H54 (cell line): ENCODE measurements around the gene BOD1L2.

ENCODE experiments used
- DNase-seq: peaks from one replicate; pipeline ENCODE4 v3.0.0; 2011; ENCODE audit warnings: low spot score, mixed read lengths; ENCODE audit not compliant: insufficient read length
- FAIRE-seq: peaks from 3 replicates; lab custom pipeline; 2011; peaks lifted over from hg19 to GRCh38; lab: Jason Lieb, UNC
- POLR2A ChIP-seq: IDR thresholded peaks from 2 replicates; pipeline ENCODE4 v1.6.1; 2011; ENCODE audit warnings: low read depth, mild to moderate bottlenecking, low read length

BOD1L2 gene

DNA sequence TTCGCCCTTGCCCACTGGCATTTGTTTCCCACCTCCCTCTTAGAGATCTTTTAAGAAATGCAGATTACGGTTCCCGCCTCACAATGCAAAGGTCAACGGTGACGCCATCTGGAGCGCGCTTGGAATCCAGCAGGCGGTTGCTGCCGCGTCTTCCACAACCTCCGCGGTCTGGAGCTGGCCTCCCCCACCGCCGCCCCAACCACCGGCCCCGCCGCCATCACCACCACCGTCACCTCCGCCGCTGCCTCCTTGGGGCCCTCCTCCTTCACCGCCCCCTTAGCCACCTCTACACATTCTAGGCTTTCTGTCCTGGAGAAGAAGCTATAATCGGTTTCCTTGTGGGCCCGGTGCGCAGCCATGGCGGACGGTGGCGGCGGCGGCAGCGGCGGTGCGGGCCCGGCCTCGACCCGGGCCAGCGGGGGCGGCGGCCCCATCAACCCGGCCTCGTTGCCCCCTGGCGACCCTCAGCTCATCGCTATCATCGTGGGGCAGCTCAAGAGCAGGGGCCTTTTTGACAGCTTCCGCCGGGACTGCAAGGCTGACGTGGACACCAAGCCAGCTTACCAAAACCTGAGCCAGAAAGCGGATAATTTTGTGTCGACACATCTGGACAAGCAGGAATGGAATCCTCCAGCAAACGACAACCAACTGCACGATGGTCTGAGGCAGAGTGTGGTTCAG lies at the start of gene BOD1L2:
TSS of gene BOD1L2 (plus strand) at position 132 of the 681 bp plus-strand sequence. CDS start at position 358, 226 bp downstream.
- no peak for TF ChIP-seq POLR2A
- FAIRE-seq (no peak), DNase-seq (no peak)

DNA sequence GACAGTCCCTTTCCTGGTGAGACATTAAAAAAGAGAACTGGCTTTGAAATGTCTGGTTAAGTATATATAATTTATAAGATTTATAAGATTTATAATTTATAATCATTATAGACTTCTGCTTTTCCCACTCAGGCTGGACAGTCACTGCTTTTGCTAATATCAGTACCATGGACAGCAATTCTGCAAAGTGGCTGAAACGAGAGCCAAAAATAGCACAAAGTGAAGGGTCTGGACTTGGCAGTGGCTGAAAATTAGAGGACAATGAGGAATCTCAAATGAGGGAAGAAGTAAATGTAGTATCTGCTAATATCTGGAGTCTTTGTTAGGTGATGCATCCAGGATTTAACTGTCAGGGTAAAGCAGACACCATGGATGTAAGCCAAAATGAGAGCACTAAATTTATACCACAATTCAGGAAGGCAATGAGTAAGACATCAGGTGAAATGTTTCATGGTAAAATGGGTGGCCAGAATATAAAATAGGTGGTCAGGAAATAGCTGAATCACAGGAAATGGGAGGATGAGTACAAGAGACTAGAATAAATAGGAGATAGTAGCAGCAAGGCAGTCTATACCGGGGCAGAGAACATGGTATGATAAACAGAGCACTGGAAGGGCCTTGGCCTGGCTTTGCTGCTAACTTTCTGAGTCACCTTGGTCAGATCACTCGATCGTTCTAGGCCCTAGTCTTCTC lies 39.6 kb upstream of the BOD1L2 start:
- no peak for TF ChIP-seq POLR2A
- no peak for DNase-seq
- FAIRE-seq = no peak

DNA sequence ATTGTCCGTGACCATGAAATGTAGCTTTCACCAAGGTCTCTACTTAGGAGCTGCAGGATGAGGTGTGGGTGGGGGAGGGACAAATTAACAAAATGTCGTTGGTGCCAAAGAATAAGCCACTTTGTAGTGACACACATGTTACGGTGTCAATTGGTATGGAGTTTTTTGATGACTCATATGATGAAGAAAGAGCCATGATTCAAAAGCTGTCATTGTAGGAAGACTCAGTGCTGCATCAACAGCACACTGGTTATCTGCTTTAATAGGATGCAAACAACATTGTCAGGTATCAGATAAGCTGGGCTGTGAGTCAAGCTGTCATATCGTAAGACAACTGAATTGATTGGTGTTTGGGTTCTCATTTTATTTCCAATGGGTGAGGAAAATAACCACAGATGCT lies 36.6 kb upstream of the BOD1L2 start:
- no peak for DNase-seq
- TF ChIP-seq POLR2A = no peak
- FAIRE-seq = no peak

DNA sequence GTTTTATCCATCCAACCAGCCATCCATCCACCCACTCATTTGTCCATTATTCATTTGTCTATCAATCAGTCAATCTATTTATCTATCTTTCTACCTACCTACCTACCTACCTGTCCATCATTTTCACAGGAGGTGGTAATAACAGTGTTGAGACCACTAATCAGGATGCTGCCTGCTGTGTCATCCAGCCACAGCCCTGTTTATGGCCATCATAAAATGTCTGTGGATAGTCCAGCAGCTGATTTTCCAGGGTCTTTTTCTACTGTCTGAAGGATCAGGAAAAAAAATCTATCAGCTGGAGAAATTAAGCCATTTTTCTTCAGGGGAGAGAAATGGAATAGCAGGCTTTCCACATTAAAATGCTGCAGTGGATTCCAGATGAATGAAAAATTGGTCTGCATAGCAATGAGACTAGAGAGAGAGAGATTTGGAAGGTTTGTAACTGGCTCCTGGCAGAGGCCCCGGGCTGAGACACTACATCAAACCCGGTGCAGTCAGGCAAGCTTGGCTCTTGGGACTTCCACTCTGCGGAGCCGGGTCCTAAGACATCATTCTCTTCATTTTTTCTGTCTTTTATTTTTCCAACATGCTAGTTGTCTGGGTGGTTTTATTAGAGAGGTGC lies 33.0 kb upstream of the BOD1L2 start:
- no peak for DNase-seq
- TF ChIP-seq POLR2A = no peak
- no peak for FAIRE-seq

DNA sequence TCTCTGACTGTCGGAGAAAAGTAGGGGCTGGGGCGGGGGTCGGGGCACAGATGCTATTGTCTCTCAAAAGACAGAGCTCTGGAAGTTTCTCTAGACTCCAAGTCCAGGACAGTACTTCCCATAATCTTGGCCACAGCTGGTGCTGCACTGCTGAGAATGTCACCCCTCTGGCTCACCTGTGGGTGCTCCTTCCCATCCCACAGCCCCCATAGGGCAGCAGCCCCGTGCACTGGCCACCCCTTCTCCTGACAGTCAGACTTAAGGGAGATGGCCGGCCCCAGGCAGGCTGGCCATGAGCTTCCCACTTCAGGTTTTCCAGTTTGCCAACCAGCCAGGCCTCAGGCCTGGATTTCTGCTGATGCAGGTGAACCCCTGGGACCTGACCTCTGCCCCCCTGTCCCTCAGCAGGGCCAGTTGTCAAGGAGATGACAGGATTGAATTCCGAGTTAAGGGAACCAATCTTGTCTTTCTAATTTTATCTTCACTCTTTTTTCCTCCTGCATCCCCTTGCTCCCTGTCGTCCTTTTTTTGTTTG lies 30.2 kb upstream of the BOD1L2 start:
- no peak for FAIRE-seq
- no peak for DNase-seq
- TF ChIP-seq POLR2A = no peak

DNA sequence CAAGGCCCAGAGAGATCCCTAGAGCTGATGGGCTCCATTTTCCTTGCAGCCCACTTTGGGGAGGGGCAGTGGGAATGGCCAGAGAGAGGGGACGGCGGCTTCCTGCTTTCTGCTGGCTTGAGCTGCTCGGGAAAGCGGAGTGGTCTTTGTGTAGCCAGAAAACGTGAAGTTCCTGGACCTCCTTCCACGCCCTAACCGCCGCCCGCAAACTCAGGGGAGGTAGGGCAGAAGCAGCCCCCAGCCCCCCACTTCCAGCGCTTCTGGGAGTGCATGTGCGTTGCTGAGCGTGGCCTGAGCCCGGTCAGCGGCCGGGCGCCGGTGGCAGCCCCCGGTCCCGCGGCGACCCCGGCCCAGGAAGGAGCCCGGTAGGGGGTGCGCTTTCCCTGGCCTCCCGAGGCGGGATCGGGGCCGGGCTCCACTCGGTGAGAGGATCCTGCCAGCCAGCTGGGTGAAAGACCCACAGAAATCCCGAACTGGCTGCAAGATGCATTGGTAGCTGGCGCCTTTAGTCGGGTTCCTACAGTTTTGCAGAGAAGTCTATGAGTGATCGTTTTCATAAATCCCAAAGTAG lies 25.3 kb upstream of the BOD1L2 start:
- FAIRE-seq (no peak), DNase-seq (no peak)
- no peak for TF ChIP-seq POLR2A

DNA sequence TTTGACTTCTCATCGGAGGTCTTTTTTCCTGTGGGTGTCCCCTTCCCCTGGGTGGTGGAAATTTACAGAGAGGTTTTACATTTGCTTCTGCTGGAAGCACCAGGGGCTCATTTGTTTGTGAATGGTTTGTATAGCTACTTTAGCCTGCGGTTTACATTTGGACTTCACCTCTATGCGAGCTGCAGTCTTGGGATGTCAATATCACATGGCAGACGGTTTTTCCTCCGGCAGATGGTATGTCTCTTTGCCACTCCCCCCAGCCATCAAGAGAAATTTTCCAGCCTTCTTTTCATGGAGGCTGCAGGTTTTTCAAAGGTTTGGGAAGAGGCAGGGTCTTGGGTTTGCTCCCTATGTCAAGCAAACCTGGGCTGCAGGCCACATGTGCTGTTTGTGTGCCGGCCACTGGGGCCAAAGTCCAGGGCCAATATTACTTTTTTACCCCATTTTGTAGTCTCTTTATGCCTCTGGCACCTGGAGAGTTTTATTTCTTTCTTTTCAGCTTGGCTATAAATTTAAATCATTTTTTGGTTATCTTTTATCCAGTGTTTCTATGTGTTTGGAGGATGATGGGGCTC lies 23.9 kb upstream of the BOD1L2 start:
- TF ChIP-seq POLR2A = no peak
- FAIRE-seq (no peak), DNase-seq (no peak)

DNA sequence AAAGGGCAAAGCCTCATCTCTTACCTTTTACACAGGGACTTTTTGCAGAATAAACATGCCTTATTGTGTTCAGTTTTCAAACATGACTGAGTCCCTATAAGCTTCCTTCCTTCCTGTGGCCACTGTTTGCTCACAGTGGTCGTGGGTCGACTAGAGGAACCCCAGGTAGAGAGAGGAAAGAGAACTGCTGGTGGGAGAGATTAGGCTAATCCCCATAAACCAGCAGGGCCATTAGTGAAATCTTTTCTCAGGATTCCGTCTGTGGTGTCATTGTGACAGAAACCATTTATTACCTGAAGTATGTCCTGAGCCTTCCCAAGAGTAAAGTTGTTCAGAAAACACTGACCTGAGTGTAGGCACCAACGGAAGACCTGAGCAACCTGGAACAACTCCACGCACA lies 21.3 kb upstream of the BOD1L2 start:
- FAIRE-seq (no peak), DNase-seq (no peak)
- no peak for TF ChIP-seq POLR2A

DNA sequence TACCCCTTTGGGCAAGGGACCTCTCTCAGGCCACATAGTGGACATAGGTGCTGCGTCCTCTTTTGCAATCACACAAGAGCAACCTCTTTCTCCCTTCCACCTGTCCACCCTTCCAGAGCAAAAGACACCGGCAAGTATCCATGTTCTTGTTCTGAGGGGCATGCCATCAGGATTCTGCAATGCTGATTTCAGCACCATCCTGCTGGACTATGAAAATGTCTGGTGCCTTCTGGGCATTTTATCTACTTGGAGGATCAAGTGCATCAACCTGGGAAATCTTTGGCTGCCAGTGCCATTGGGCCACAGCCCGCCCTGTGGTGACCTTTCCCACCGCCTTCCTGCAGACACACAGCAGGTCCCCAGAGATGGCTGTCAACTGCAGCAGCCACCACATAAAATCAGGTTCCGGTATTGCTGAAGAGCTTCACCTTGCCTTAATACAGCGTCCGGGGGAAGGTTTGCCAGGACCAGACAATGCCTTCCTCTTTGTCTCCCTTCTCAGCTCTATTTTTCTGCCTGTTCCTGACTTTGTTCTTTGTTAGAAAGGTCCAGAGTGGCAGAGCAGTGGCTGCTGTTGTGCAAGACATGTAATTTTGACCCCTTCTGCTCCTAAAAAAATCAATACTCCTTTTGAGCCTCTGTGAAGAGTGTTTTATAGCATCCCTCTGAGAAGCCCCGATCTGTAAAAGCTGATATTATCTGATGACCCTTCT lies 18.5 kb upstream of the BOD1L2 start:
- no peak for FAIRE-seq
- no peak for TF ChIP-seq POLR2A

DNA sequence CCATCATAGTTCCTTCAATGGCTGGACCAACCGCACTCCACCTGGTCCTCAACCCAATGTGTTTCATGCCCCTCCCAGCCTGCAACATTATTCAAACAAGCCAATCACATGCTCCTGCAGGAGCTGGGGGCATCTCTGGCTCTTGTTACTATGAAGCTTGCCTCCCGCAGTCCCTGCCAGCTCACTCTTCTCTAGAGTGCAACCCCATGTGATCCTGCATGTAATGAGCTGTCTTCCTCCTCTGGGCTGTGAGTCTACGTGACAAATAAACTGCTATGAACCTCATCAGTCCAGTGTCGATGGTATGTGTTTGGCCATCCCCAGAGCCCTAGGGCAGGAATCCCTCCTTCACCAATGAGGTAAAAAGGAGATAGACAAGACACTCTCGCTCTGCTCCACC lies 15.8 kb upstream of the BOD1L2 start:
- no peak for FAIRE-seq
- no peak for TF ChIP-seq POLR2A

More for the DNA sequence above, 18.5 kb upstream of the BOD1L2 start:
- no peak for DNase-seq

DNA sequence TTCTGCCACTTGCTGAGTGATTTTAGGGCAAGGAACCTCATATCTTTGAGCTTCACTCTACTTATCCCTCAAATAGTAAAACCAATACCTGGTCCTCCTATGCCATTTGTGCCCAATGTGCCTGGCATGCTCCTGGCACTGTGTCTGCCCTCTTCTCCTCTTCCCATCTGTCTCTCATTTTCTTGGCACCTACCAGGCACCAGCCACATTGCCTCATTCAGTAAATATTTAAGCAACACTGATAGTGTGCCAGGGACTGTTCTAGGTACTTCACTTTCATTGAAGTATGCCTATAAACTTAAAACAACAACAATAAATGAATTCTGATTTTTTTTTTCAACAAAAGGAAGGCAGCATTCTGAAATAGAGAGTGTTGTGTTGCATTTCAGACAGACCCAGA lies 15.1 kb upstream of the BOD1L2 start:
- DNase-seq (no peak), FAIRE-seq (no peak)
- no peak for TF ChIP-seq POLR2A

More for the DNA sequence above, 15.8 kb upstream of the BOD1L2 start:
- no peak for DNase-seq

DNA sequence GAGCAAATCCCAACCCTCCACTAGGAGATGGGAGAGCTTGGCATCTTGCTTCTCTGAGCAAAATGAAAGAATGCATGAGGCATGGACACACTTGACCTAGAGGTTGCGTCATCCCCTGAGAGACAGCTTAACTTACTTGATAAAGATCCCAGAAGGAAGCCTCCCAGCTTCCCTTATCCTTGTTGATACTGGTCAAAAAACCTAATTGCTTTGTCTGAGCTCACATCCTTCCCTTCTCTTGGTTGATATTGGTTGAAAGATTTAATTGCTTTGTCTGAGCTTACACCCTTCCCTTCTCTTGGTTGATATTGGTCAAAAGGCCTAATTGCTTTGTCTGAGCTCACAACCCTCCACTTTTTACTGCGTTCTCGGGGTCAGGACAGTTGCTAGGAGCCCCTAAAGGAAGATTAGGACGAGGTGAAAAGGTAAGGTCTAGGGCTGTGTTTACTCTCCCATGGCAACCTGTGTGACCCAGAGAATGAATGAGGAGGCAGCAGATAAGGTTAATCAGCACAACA lies 12.2 kb upstream of the BOD1L2 start:
- no peak for TF ChIP-seq POLR2A
- FAIRE-seq = no peak

DNA sequence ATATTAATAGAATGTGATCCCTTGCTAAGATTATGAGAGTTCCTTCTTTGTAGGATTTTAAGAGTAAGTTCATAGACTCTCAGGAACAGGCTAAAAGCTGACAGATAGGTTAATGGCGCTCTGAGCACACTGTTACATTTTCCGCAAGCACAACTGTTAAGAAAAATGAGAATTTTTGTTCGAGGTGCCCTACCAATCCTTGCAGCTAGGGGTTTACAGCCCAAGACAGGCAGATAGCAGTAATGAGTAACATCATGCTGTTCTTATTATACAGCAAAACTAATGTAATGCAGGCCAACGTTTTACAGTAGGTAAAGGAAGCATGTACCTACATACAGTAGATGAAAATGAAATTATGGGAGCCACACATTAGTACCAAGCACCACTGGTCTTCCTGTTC lies 11.2 kb upstream of the BOD1L2 start:
- no peak for TF ChIP-seq POLR2A
- no peak for DNase-seq
- no peak for FAIRE-seq

More for the DNA sequence above, 12.2 kb upstream of the BOD1L2 start:
- DNase-seq = no peak

DNA sequence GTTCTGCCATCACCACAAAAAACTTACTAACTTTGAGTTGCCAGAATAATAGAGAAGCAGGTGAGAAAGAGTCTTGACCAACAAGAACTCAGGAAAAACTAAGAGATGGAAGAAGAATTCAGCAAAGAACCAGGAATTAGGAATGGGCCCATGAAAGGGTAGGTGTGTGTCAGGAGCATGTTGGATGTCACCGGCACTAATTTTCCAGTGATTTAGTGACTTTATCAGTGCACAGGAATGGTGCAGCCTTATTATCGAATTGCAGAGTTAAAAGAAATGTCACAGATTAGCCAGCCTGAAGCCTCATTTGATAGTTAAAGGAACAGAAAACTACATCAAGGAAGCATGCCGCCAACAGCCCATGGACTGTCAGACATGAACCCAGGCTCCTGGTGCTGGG lies 9.0 kb upstream of the BOD1L2 start:
- DNase-seq = no peak
- no peak for TF ChIP-seq POLR2A
- FAIRE-seq = no peak
